Spleen (tissue), 11 donors: ENCODE measurements around the gene THSD4. TPM values are rescaled to one million over a fixed set of nuclear protein-coding genes. Genes with fewer than 3 reads are reported as not detected.

Experiments used
- DNase-seq: peaks from one replicate; pipeline ENCODE4 v3.0.0-alpha.2; 2020
- H3K27ac ChIP-seq, 8 donors: fragments of 200-600 bp; sonication (generic) in 7 of 8; 1 replicate in 4 of 8; 2 replicates in 4 of 8; pipeline versions ENCODE4 v1.5.0 to v1.8.0; 2016 to 2021; ENCODE audit warnings: inconsistent platforms in 4 of 8, mild to moderate bottlenecking in 4 of 8, moderate library complexity in 1 of 8
- H3K27me3 ChIP-seq, 7 donors: fragments of 200-600 bp; sonication (generic) in 6 of 7; replicated peaks in 1 of 7; 1 replicate in 4 of 7; 2 replicates in 3 of 7; pipeline versions ENCODE4 v1.5.0 to v1.8.0; 2016 to 2021; ENCODE audit warnings: inconsistent platforms in 3 of 7, mild to moderate bottlenecking in 1 of 7
- H3K36me3 ChIP-seq, 6 donors: fragments of 200-600 bp; sonication (generic) in 5 of 6; 1 replicate in 4 of 6; 2 replicates in 2 of 6; pipeline versions ENCODE4 v1.5.0 to v1.8.0; 2016 to 2021; ENCODE audit warnings: inconsistent platforms in 2 of 6
- H3K4me1 ChIP-seq, 6 donors: fragments of 200-600 bp; sonication (generic) in 5 of 6; 1 replicate in 3 of 6; 2 replicates in 3 of 6; pipeline versions ENCODE4 v1.5.0 to v1.8.0; 2016 to 2021; ENCODE audit warnings: inconsistent platforms in 3 of 6
- H3K4me3 ChIP-seq, 8 donors: fragments of 200-600 bp; sonication (generic) in 7 of 8; 1 replicate in 4 of 8; 2 replicates in 4 of 8; pipeline versions ENCODE4 v1.5.0 to v1.8.0; 2016 to 2021; ENCODE audit warnings: inconsistent platforms in 4 of 8, mild to moderate bottlenecking in 4 of 8, moderate library complexity in 2 of 8
- H3K9me3 ChIP-seq, 8 donors: fragments of 200-600 bp; sonication (generic) in 7 of 8; 1 replicate in 4 of 8; 2 replicates in 4 of 8; pipeline versions ENCODE4 v1.5.0 to v1.8.0; 2016 to 2021; ENCODE audit warnings: inconsistent platforms in 4 of 8
- CTCF ChIP-seq, 11 experiments: fragments of 200-600 bp in 7 of 11; fragments of 450-650 bp in 4 of 11; sonication (generic) in 4 of 11; IDR thresholded peaks in 8 of 11; conservative IDR thresholded peaks in 3 of 11; 1 replicate in 7 of 11; 2 replicates in 4 of 11; pipeline versions ENCODE4 v1.4.0 to v1.8.0; 2016 to 2021; ENCODE audit warnings: antibody characterized with exemption in 11 of 11, inconsistent platforms in 4 of 11, mild to moderate bottlenecking in 1 of 11
- POLR2A ChIP-seq, 3 donors: fragments of 450-650 bp; IDR thresholded peaks; one replicate each; pipeline ENCODE4 v1.5.1; 2017; ENCODE audit warnings: antibody characterized with exemption in 3 of 3, mild to moderate bottlenecking in 1 of 3
- POLR2AphosphoS5 ChIP-seq, 3 donors: sonication (generic); formaldehyde crosslinking; IDR thresholded peaks; one replicate each; pipeline ENCODE4 v1.5.1; 2017; ENCODE audit warnings: antibody characterized with exemption in 3 of 3
- WGBS, 5 donors: extraction: QIAGEN DNeasy Blood & Tissue Kit in 3 of 5; methylation state at CpG; one replicate each; pipeline versions ENCODE4 v1.1.5 to v1.1.7; 2013 to 2018; 5-methylcytosine and 5-hydroxymethylcytosine counted together
- intact Hi-C: fragments of 100-400 bp; cut with DNase I; formaldehyde crosslinking; loops from one replicate; pipeline ENCODE4 v1.15.0; 2023; ENCODE audit warnings: low total_unique reads
- polyA plus RNA-seq, 3 donors: library from polyadenylated mRNA; stranded (reverse); fragments of 200-250 nt; gene quantifications; one replicate each; pipeline ENCODE4 v1.2.1, GENCODE V29; 2013
- total RNA-seq, 7 donors: library from RNA; depleted of rRNA in 3 of 7; stranded (reverse); fragments of >200 nt in 3 of 7; fragmentation: NEBNext Ultra II Directional in 4 of 7; extraction: Animal tissue kit (Norgen Biotek cat#: 25700) in 4 of 7; gene quantifications; one replicate each; pipeline versions ENCODE4 v1.1.0 to v1.2.1, GENCODE V29; 2016 to 2021
- donor health status: healthy with polysubstance abuse.
- donor health status: DM: no; HTN: no; CAD: no; lungs with moderate emphysema.
- donor health status: DM: no; HTN: no; CAD: no.
- donor health status: Bipolar disorder and iron deficiency.
- donor health status: healthy.
- donor health status: DM: no; HTN: no; CAD: no.
- donor health status: DM: yes; HTN: yes; CAD: no.

The THSD4 gene
- total and polyA plus RNA-seq, 10 donors, result 0.29 to 11.3 (median 3.4) TPM

- no peak overlapping the region for H3K4me3 ChIP-seq
- intact Hi-C loops, result no loop called here
- WGBS, 5 donors, result 53 to 59% (median 58%) methylated on average over 15 of the region's 15 CpGs
- TF ChIP-seq CTCF (IDR thresholded peaks at IDR 0.05 in 8 of 11, conservative IDR thresholded peaks at IDR 0.05 in 3 of 11), result no peak
- peak in 1 of 3 donors; percentile 47 for TF ChIP-seq POLR2AphosphoS5 (IDR thresholded peaks at IDR 0.05)
- peak overlapping the region in 3 of 8 donors; percentile 22 to 56 (median 49) for H3K27ac ChIP-seq
- peaks cover 0 to 7% (median 0%) of the 10 kb centered on the region in 6 donors for H3K4me1 ChIP-seq
- peaks cover 0 to 6% (median 0%) of the 10 kb centered on the region in 7 donors for H3K27me3 ChIP-seq
- no peaks in the 10 kb centered on the region for H3K9me3 ChIP-seq
- no peaks in the 10 kb centered on the region for H3K36me3 ChIP-seq
- no peak for DNase-seq
These were observed 163.9 kb downstream of the THSD4 start for GRCh38 chr15:71278989-71279756.

GRCh38 chr15:71279757-71280141 lies 164.5 kb downstream of the THSD4 start:
- Histone ChIP-seq H3K27ac (peak overlapping the region in 3 of 8 donors; percentile 22 to 56 (median 49)), H3K4me1 (peaks cover 0 to 7% (median 0%) of the 10 kb centered on the region in 6 donors), H3K27me3 (peaks cover 0 to 6% (median 0%) of the 10 kb centered on the region in 7 donors), H3K9me3 (no peaks in the 10 kb centered on the region), H3K4me3 (no peak overlapping the region), H3K36me3 (no peaks in the 10 kb centered on the region)
- DNase-seq, result no peak
- WGBS, 5 donors, result 52 to 84% (median 63%) methylated on average over 4 of the region's 4 CpGs
- intact Hi-C loops, result no loop called here
- TF ChIP-seq POLR2A (IDR thresholded peaks at IDR 0.05), result no peak
- TF ChIP-seq CTCF (IDR thresholded peaks at IDR 0.05 in 8 of 11, conservative IDR thresholded peaks at IDR 0.05 in 3 of 11), result no peak
- TF ChIP-seq POLR2AphosphoS5 (IDR thresholded peaks at IDR 0.05), result no peak

- peak overlapping the region in 1 of 8 donors; percentile 49 for H3K27ac ChIP-seq
- no peaks in the 10 kb centered on the region for H3K9me3 ChIP-seq
- WGBS, 5 donors, result 65 to 83% (median 71%) methylated on average over 1 of the region's 1 CpG
- H3K36me3 ChIP-seq, result no peaks in the 10 kb centered on the region
- intact Hi-C loops, result no loop called here
- H3K27me3 ChIP-seq, result peaks cover 0 to 6% (median 0%) of the 10 kb centered on the region in 7 donors
- TF ChIP-seq POLR2A (IDR thresholded peaks at IDR 0.05) (no peak), POLR2AphosphoS5 (IDR thresholded peaks at IDR 0.05) (no peak), CTCF (IDR thresholded peaks at IDR 0.05 in 8 of 11, conservative IDR thresholded peaks at IDR 0.05 in 3 of 11) (no peak)
- no peak overlapping the region for H3K4me3 ChIP-seq
- H3K4me1 ChIP-seq, result peaks cover 0 to 7% (median 0%) of the 10 kb centered on the region in 6 donors
- DNase-seq, result no peak
These were observed 164.9 kb downstream of the THSD4 start for GRCh38 chr15:71280206-71280605.

- Histone ChIP-seq H3K27me3 (peaks cover 0 to 10% (median 0%) of the 10 kb centered on the region in 7 donors), H3K9me3 (no peaks in the 10 kb centered on the region), H3K4me3 (no peak overlapping the region), H3K36me3 (no peaks in the 10 kb centered on the region), H3K4me1 (peaks cover 0 to 7% (median 0%) of the 10 kb centered on the region in 6 donors), H3K27ac (no peak overlapping the region)
- intact Hi-C loops, result no loop called here
- no peak for DNase-seq
- 80 to 86% (median 83%) methylated on average over 3 of the region's 3 CpGs for whole genome bisulfite sequencing, 5 donors
- TF ChIP-seq POLR2A (IDR thresholded peaks at IDR 0.05) (no peak), POLR2AphosphoS5 (IDR thresholded peaks at IDR 0.05) (no peak), CTCF (IDR thresholded peaks at IDR 0.05 in 8 of 11, conservative IDR thresholded peaks at IDR 0.05 in 3 of 11) (no peak)
These were observed 166.0 kb downstream of the THSD4 start for GRCh38 chr15:71281256-71281655.
